Dermis blood vessel endothelial cell (primary cell): ENCODE measurements around the gene KCNQ1. TPM values are rescaled to one million over a fixed set of nuclear protein-coding genes. Genes with fewer than 3 reads are reported as not detected.
"Not testable (repeated sequence)": the region's sequence is repeated elsewhere in the genome, so short reads cannot be mapped to it uniquely, and the experiment has no call there.

Source experiments
- DNase-seq: peaks from one replicate; pipeline ENCODE4 v3.0.0; 2010
- total RNA-seq: library from RNA; depleted of rRNA; stranded (reverse); fragments of >200 nt; gene quantifications from 2 replicates; pipeline ENCODE4 v1.2.3, GENCODE V29; 2014

The KCNQ1 gene
- total RNA-seq, 1 donor from 2014 or later = 0.34 TPM

DNA sequence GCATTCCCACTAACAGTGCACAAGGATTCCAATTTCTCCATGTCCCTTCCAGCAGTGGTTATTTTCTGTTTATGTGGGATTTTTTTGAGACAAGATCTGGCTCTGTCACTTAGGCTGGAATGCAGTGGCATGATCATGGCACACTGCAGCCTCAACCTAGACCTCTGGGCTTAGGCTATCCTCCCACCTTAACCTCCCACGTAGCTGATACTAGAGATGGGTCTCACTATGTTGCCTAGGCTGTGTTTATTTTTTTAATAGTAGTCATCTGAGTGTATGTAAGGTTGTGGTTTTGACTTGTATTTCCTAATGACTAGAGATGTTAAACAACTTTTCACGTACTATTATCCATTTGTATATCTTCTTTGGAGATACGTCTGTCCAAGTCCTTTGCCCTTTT, 180.4 kb downstream of the KCNQ1 start:
- no peak for DNase-seq

DNA sequence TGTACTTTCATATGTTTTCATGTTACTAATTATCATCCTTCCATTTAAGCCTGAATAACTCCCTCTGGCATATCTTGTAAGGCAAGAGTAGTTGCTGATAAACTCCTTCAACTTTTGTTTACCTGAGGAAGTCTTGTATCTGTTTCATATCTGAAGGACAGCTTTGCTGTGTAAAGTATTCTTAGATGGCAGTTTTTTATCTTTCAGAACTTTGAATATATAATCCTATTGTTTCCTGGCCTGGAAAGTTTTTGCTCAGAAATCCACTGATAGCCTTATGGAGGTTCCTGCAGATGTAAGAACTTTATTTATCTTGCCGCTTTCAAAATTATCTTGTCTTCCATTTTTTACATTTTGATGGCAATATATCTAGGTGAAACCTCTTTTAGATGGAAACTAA, 185.9 kb downstream of the KCNQ1 start:
- DNase-seq = no peak

DNA sequence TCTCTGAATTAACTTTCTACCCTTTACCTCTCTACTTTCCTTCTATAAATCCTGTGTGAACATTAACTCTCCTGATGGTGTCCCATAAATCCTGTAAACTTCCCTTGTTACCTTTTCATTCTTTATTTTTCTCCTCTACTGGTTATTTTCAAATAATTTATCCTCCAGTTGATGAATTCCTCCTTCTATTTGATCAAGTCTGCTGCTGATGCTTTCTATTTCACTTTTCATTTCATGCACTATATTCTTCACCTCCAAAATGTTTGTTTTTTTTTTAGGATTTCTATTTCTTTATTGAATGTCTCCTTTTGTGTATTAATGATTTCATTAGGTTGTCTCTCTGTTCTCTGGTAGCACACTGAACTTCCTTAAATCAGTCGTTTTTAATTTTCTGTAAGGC, 186.4 kb downstream of the KCNQ1 start:
- no peak for DNase-seq

DNA sequence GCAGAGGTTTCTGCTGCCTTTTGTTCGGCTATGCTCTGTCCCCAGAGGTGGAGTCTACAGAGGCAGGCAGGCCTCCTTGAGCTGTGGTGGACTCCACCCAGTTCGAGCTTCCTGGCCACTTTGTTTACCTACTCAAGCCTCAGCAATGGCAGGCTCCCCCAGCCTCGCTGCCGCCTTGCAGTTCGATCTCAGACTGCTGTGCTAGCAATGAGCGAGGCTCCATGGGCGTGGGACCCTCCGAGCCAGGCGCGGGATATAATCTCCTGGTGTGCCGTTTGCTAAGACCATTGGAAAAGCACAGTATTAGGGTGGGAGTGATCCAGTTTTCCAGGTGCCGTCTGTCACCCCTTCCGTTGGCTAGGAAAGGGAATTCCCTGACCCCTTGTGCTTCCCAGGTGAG, 195.0 kb downstream of the KCNQ1 start:
- not testable (repeated sequence) for DNase-seq

DNA sequence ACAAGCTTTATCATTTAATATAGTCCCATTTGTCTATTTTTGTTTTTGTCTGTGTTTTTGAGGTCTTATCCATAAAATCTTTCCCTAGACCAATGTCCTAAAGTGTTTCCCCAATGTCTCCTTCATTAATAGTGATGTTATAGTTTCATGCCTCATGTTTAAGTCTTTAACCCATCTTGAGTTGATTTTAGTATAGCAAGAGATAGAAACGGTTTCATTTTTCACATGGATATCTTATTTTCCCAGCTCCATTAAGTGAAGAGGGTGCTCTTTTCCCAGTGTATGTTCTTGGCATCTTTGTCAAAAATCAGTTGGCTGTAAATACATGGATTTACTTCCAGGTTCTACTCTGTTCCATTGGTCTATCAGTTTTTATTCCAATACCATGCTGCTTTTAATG, 196.8 kb downstream of the KCNQ1 start:
- no peak for DNase-seq

DNA sequence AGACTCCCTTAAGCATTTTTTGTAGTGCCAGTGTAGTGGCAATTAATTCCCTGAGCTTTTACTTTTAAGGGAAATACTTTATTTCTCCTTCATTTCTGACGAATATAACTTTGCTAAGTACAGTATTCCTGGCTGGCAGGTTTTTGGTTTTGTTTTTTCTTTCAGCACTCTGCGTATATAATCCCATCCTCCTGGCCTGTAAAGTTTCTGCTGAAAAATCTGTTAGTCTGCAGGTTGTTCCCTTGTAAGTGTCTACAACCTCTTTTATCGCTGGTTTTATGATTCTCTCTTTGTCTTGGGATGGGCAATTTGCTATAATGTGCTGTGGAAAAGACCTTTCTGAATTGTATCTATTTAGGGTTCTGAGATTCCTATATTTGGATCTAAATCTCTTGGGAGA, 198.9 kb downstream of the KCNQ1 start:
- DNase-seq = no peak

DNA sequence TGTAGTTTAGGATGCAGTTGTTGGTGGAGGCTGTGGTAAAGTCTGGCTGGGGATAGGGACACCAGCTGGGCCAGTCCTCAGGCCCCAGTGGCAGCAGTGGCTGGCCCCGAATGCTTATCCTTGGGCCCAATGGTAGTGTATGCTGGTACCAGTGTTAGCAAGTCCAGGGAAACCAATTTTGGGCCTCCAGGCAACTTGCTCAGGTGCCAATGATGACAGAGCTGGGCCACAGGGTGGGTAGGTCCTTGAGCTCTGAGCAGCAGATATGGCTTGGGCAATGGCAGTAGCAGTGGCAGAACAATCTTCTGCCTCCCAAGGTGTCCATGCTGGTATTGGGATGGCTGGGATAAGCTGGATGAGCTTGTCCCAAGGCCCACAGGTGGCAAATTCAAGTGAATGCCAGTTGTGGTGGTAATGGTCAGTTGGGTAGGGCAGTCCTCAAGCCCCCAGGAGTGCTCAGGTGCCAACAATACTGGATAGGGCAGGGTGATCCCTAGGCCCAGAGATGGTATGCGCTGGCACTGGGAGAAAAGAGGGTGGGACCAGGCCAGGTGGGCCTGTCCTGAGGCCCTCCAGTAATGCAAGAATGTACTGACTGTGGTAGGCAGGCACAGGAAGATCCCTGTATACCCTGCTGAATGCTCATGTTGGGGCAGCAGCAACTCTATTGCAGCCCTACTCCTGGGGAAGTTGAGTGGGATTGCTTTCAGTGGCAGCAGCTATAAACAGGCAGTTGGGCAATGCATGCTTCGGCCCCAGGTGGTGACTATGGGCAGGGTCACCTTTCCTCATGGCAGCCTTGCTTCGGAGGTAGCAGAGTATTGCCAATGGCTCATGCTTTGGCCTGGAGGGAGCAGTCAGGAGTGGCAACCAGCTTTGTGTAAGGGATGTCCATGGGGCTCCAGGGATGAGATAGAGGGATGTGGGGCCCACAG, 200.3 kb downstream of the KCNQ1 start:
- DNase-seq = no peak

DNA sequence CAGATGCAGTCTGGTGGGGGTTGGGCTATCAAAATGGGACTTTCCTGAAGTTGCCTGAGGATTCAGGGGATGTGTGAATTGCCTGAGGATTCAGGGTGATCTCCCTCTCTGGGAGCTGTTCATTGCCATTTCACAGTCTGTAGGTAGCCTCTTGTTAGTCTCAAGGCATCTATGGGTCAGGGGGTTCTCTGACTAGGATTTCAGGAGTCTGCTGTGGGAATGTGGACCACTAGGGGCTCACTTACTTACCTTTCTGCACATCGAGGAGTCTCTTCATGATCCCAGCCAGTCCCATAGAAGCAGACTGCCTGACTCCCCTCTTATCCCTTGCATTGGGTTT, 200.9 kb downstream of the KCNQ1 start:
- DNase-seq = no peak

DNA sequence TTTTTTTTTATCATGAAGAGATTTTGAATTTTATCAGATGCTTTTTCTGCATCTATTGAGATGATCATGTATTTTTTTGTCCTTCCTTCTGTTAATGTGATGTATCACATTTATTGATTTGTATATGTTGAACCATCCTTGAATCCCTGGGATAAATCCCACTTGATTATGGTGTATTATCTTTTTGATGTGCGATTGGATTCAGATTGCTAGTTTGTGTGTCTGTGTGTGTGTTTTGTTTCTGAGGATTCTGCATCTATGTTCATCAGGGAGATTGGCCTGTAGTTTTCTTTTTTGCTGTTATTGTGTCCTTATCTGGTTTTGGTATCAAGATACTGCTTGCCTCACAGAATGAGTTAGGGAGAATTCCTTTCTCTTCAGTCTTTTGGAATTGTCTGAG, 202.4 kb downstream of the KCNQ1 start:
- DNase-seq = no peak

DNA sequence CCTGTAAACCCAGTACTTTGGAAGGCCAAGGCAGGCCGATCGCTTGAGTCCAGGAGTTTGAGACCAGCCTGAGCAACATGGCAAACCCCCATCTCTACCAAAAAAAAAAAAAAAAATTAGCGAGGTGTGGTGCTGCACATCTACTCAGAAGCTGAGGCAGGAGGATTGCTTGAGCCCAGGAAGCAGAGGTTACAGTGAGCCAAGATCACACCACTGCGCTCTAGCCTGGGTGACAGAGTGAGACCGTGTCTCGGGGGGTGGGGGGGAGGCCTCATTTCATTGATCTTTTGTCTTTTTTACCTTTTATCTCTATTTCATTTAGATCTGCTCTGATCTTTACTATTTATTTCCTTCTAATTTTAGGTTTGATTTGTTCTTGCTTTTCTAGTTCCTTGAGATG, 203.1 kb downstream of the KCNQ1 start:
- no peak for DNase-seq

DNA sequence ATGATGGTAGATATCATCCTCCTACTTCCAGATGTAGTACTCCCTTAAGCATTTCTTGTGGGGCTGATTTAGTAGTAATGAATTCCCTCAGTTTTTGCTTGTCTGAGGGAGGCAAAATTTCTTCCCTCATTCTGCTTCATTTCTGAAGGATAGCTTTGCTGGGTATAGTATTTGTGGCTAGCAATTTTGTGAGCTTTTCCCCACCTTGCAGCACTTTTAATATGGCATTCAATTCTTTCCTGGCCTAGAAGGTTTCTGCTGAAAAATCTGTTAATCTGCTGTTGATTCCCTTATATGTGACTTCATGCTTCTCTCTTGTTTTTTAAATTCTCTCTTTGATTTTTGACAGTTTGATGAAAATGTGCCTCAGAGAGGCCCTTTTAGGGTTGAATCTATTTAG, 204.6 kb downstream of the KCNQ1 start:
- DNase-seq = no peak

DNA sequence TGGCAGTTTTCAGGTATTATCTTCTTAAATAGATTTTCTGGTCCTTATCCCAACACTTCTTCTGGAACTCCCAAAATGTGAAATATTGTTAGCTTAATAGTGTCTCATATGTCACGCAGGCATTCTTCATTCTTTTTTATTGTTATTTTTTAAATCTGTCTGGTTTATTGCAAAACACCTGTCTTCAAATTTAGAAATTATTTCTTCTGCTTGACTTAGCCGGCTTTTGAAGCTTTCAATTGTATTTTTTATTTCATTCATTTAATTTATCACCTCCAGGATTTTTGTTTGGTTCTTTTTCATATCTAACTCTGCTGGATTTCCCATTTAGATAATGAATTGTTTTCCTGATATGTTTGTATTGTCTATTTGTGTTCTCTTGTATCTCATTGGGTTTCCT, 205.0 kb downstream of the KCNQ1 start:
- no peak for DNase-seq

DNA sequence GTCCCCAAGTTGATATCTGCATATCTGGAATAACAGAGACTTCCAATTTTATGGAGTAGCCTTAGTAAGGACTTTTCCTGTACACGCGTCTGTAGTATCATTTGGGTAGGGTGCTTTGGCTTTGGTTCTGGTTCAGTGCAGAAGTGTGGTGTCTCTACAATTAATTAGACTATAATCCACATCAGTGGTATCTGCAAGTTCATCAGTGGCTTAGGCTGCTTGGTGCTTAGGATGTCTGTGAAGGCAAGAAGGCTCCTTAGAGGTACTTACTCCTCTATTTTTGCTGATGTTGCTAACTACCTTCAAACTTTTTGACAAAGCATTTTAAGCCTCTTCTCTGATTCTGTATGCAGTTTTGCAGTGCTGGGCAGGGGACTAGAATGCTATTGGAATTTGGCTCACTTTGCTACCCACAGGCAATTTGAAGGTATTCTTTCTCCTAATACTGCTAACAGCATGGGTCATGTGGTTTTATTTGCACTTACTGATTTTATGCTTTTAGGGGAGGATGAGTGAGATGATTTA, 205.6 kb downstream of the KCNQ1 start:
- DNase-seq = no peak

DNA sequence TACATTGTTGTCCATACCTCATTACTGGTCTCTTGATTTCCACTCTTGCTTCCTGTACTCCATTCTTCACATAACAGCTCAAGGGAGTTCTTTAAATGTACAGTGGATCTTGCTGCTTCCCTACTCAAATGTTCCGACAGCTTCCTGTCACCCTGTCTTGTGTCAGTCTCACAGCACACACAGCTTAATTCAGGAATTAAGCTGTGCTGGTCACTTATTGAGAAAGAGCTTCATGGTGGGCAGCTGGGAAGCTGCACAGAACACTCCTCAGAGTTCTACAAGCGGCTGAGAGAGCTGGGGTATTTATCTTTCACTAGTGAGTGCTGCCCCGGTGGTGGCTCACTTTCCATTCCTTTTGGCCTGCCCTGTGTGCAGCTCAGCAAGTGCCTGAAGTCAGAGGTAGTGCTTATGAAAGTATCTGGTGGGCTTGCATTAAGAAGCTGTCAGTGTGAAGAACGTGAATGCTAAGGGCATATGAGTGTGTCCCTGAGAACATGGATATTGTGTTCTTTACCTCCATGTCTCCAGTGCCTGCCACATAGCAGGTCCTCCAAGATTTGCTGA, 206.3 kb downstream of the KCNQ1 start:
- no peak for DNase-seq

DNA sequence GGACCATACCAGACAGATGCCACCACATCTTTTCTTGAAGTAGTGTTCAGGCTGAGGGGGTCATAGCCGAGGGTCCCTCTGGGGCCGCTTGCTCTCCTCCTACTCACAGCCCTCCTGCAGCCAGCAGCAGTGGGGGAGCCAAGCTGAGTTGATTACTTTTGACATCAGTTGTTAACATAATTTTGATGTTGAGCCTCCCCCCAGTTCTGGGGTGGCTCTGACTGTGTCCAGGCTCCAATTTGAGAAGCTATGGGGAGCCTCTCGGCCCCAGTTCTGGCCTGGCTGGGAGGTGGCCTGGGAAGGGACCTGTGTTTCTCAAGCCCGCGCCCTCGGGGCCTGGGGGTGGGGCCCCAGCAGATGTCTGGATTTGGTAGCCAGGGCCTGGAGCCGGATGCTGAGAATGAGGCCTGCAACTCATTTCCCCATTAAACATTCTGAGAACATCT, 207.0 kb downstream of the KCNQ1 start:
- no peak for DNase-seq

DNA sequence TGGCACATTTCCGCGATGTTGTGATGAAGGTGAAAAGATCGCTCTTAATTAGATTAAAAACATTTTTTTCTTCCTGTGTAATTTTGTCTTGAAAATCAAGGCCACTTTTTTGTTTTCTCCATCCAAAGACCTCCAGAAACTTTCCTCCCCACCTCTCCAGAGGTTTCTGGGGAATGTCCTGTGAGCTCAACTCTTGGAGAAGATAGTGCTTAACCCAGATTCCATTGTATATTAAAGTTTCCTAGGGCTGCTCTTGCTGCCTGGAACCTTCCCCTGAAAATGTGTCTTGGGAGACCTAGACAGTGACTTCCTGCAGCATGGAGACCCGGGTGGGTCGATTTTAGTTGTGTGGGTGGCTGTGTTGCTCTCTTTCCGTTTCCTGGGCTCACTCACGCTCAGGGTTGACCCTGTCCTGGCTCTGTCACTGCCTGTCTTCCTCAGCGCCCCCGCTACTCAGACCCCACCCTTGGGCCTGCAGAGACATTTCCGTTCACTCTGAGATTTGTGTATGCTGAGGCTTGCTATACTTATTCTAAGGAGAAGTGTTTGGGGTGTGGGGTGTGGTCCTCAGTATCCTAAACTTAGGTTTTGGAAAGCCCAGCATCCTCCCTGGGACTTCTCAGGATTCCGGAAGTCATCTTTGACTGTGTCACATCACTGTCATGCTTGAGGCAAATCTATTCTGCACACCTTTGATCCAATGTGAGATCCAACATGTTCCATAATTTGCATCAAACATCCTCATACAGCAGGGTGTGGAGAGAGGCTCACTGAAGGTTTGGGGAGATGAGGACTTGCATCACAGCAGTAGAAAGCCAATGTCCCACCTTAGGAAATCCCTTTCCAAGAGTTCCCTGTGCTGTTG, 207.8 kb downstream of the KCNQ1 start:
- DNase-seq = no peak

DNA sequence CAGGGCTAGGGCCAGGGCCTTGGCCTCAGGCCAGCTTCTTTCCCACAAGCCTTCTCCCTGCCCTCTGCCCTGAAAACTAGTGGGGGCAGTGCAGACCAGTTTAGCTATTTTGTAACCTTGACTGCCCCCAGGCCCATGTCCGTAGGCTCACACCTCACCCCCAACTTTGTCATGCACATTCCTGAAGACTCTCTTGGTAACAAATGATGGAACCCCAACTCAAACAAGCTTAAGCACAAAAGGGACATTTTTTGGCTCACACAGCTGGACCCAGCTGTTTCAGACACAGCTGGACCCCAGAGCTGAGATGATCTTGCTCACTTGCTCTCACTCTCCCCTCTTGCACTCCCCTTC, 208.4 kb downstream of the KCNQ1 start:
- no peak for DNase-seq

DNA sequence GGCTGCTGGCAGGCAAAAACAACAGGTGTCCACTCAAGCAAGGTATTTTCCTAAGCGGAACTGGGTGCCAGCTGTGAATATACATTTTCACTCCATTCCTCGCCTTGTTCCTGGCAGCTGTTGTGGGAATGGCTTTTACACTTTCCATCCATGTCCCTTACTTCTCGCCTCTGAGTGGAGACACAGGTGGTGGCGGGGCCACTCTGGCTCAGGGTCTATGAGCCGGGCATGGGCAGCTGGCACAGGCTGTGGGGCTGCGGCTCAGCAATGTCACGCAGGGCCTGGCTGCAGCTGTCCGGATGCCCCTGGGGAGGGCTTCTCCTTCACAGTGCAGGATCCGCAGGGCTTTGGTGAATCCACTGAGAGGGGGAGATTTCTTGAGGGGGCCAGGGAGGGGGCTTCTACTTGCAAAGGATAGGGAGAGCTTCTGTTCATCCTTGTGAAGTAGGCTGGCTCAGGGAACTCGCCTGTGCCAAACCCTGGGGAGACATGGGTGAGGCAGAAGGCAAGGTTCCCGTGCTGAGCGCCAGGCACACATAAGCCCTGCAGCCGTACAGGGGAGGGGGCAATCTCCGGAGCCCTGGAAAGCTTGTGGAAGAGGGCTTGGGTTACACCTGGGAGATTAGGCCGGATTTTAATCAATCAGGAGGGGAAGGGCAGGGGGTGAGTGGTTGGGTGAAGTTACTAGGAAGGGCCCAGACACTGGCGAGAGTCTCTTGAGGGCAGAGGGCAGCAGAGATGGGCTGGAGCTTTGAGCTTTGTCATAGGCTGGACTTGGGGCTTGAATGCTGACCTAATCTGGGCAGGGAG, 209.3 kb downstream of the KCNQ1 start:
- no peak for DNase-seq

DNA sequence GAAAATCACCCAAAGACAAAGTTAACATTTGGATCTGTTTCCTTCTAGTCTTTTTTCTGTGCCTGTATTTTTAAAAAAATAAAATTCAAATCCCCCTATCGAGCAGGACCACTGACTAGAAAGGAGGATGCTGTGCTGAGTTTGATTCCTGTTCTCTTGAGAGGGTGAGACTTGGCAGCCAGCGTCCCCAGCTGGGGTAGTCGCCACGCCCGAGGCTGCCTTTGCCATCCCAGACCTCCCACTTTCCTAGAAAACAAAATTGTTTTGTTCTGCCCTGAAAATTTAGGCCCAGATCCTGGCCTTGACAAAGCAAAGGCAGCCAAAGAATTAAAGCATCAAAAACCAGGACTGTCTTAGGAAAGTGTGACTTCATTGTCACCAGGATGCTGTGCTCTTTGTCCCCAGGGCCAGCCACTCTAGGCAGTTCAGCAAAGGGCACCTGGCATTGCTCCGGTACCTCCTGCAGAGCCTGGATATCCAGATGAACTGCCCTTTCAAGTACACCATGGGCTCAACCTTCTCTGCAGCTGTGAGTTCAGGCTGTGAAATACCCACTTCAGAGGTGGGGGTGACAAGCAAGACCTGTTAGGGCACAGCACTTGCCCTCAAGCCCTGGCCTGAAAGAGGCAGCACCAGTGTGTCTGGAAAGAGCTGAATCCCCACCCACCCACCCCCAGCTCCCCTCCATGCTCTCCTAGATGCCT, 210.4 kb downstream of the KCNQ1 start:
- no peak for DNase-seq

DNA sequence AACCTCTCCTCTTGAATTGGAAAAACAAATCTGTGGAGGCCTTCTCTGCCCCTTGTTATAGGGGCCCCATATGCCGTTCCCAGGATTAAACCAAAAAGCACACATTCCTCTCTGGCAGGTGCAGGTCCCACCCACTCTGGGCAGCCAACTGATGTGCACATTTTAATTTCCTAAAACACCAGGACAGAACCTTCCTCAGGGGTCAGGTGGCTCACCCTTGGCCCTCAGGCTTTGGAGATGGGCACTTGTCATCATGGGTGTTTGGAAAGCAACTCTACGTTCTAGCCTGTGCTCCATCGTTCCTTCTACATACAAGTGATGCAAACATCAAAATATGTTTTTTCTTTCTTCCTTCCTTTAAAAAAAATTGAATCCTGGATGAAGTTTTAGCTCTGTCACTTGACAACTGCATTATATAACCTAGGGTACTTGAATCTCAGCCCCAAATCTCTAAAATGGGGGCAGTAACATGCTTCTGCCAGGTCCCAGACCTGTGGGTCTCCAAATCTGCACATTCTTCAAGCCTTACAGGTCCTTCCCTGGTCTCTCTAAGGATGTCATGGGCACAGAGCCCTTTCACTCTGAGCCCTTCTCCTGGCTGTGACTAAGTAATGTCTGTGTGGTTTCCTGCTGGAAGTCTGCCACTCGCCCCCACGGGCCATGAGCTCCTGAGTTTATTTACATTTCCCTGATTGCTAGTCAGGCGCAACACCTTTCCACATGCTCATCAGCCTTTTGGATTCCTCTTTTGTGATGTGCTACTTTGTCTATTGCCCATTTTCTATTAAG, 211.2 kb downstream of the KCNQ1 start:
- peak; percentile 8 for DNase-seq

DNA sequence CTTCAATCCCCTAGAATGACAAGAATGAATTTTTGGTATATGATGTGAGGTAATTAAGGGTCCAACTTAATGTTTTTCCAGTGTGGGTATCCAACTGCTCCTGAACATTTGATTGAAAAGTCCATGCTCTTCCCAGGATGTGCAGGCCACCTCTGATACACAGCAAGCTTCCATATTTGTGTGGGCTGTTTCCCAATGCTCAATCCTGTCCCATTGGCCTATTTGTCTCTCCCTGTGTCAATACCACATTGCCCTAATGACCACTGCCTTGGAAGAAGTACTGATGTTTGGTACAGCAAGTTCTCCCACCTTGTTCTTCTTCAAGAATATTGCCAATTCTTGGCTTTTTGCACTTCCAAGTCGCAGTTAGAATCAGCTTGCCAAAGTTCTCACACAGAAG, 212.1 kb downstream of the KCNQ1 start:
- DNase-seq = no peak
